ENCODE measurements around the gene HSPA4. TPM values are rescaled to one million over a fixed set of nuclear protein-coding genes. Genes with fewer than 3 reads are reported as not detected.

The HSPA4 gene
- total and polyA plus RNA-seq, 2 of the 4 experiments (the other 2 are of a cell fraction) = 34.9 to 120 TPM

- ATAC-seq (ENCODE audit: low read depth) (no peak), DNase-seq (no peak)
- Histone ChIP-seq H3K4ac (ENCODE audit: low read depth, low read length) (no peak overlapping the region), H3K14ac (replicated peaks; ENCODE audit: low read depth, low read length) (no peak overlapping the region), H3K9me3 (ENCODE audit: control insufficient read depth, insufficient read depth, low read length) (no peaks in the 10 kb centered on the region), H3K36me3 (ENCODE audit: control insufficient read depth, insufficient read depth, low read length) (peaks cover 35% of the 10 kb centered on the region), H2BK120ac (ENCODE audit: low read depth, low read length) (no peak overlapping the region), H4K91ac (ENCODE audit: insufficient read depth, low read depth, low read length) (no peak overlapping the region), H2AK9ac (replicated peaks; ENCODE audit: low read depth, low read length, poor library complexity) (no peak overlapping the region), H4K5ac (ENCODE audit: low read depth, low read length) (no peak overlapping the region), H3K23ac (ENCODE audit: low read depth, low read length) (no peak overlapping the region), H4K20me1 (ENCODE audit: insufficient read depth, low read length) (peaks cover 25% of the 10 kb centered on the region; the same call in 1 of the 2 replicates), H2BK5ac (ENCODE audit: low read depth, low read length, poor library complexity, severe bottlenecking) (no peak overlapping the region), H4K8ac (ENCODE audit: low read depth in 2 of 2, low read length in 2 of 2) (no peak overlapping the region), H2BK15ac (ENCODE audit: low read depth, low read length) (no peak overlapping the region), H3K4me3 (ENCODE audit: insufficient read depth, low read depth, low read length) (no peak overlapping the region), H2AFZ (replicated peaks; ENCODE audit: low read length, poor library complexity) (no peak overlapping the region), H3K9me1 (ENCODE audit: insufficient read depth, low read length) (no peaks in the 10 kb centered on the region), H3K4me2 (ENCODE audit: low read depth, low read length) (no peak overlapping the region), H3K4me1 (ENCODE audit: control insufficient read depth, insufficient read depth, low read length) (no peaks in the 10 kb centered on the region), H2BK20ac (ENCODE audit: low read depth, low read length) (no peak overlapping the region), H3K18ac (ENCODE audit: low read depth, low read length) (no peak overlapping the region), H3K27me3 (ENCODE audit: control insufficient read depth, insufficient read depth, low read length) (no peaks in the 10 kb centered on the region), H3K79me1 (ENCODE audit: low read depth in 1 of 2, low read length in 2 of 2) (peaks cover 18 to 63% of the 10 kb centered on the region in 2 experiments), H2AK5ac (ENCODE audit: low read depth, low read length) (no peak overlapping the region), H3K27ac (ENCODE audit: insufficient read depth, low read length) (no peak overlapping the region), H3K56ac (ENCODE audit: extremely low read depth, insufficient read depth, low read length) (no peak overlapping the region), H3K9ac (ENCODE audit: low read depth, low read length) (no peak overlapping the region)
- intact Hi-C loops (cut with micrococcal nuclease) (no loop called here), in situ Hi-C loops (cut with MboI; ENCODE audit: low sequenced_read_pairs) (no loop called here), dilution Hi-C loops (cut with HindIII; ENCODE audit: low sequenced_read_pairs, unreplicated experiment) (no loop called here)
- no TSS peak for BruUV-seq (replicated peaks)
- POLR2A ChIA-PET (ENCODE audit: unreplicated experiment) = no interaction called here
- no CpG with 5 or more reads among the region's 4 CpGs for WGBS, 2 experiments (ENCODE audit: extremely low coverage in 2 of 2, insufficient read length in 1 of 2)
- TF ChIP-seq RFX5 (IDR thresholded peaks at IDR 0.05; ENCODE audit: low read depth, low read length) = no peak
- TF ChIP-seq RCOR1 (IDR thresholded peaks at IDR 0.05; ENCODE audit: insufficient replicate concordance, low read length) = no peak
- TF ChIP-seq ELK1 (IDR thresholded peaks at IDR 0.05; ENCODE audit: borderline replicate concordance, low read depth, low read length) = no peak
- TF ChIP-seq FOS (IDR thresholded peaks at IDR 0.05; ENCODE audit: low read depth, low read length) = no peak
- TF ChIP-seq SMC3 (IDR thresholded peaks at IDR 0.05; ENCODE audit: low read depth, low read length) = no peak
- no peak for TF ChIP-seq BHLHE40 (IDR thresholded peaks at IDR 0.05; ENCODE audit: low read depth, low read length)
- no peak for TF ChIP-seq CEBPB (IDR thresholded peaks at IDR 0.05; ENCODE audit: low read depth, low read length)
- CTCF ChIA-PET = interaction anchor here (1.2 kb wide), 1 partner anchor 241 kb away, joined by 3 read pairs; the partner anchor contains the start of gene SHROOM1
These were observed 20.2 kb downstream of the HSPA4 start for GRCh38 chr5:133072021-133072420.
